ENCODE measurements around the gene NME1.

Gene NME1

GRCh38 chr17:51184124-51184523, 30.8 kb downstream of the NME1 start:
- TF ChIP-seq, protein P1, sequence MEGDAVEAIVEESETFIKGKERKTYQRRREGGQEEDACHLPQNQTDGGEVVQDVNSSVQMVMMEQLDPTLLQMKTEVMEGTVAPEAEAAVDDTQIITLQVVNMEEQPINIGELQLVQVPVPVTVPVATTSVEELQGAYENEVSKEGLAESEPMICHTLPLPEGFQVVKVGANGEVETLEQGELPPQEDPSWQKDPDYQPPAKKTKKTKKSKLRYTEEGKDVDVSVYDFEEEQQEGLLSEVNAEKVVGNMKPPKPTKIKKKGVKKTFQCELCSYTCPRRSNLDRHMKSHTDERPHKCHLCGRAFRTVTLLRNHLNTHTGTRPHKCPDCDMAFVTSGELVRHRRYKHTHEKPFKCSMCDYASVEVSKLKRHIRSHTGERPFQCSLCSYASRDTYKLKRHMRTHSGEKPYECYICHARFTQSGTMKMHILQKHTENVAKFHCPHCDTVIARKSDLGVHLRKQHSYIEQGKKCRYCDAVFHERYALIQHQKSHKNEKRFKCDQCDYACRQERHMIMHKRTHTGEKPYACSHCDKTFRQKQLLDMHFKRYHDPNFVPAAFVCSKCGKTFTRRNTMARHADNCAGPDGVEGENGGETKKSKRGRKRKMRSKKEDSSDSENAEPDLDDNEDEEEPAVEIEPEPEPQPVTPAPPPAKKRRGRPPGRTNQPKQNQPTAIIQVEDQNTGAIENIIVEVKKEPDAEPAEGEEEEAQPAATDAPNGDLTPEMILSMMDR (IDR thresholded peaks at IDR 0.05; ENCODE audit: unreplicated experiment in 3 of 3) = no peak
- Mint-ChIP-seq H3K4me3 (no peak overlapping the region), H3K27ac (no peak overlapping the region), H3K27me3 (ENCODE audit: low read depth) (no peaks in the 10 kb centered on the region), H3K9me3 (no peaks in the 10 kb centered on the region), H3K4me1 (peaks cover 20% of the 10 kb centered on the region), H3K36me3 (ENCODE audit: low read depth) (peaks cover 66% of the 10 kb centered on the region)

GRCh38 chr17:51185763-51186332, 32.5 kb downstream of the NME1 start:
- TF ChIP-seq, protein P1 (IDR thresholded peaks at IDR 0.05; ENCODE audit: unreplicated experiment in 3 of 3) = no peak
- Mint-ChIP-seq H3K27me3 (ENCODE audit: low read depth) (no peaks in the 10 kb centered on the region), H3K27ac (peak overlapping the region in 1 of 3 experiments; percentile 25), H3K9me3 (no peaks in the 10 kb centered on the region), H3K36me3 (ENCODE audit: low read depth) (peaks cover 69% of the 10 kb centered on the region), H3K4me3 (no peak overlapping the region), H3K4me1 (peaks cover 6% of the 10 kb centered on the region)

DNA sequence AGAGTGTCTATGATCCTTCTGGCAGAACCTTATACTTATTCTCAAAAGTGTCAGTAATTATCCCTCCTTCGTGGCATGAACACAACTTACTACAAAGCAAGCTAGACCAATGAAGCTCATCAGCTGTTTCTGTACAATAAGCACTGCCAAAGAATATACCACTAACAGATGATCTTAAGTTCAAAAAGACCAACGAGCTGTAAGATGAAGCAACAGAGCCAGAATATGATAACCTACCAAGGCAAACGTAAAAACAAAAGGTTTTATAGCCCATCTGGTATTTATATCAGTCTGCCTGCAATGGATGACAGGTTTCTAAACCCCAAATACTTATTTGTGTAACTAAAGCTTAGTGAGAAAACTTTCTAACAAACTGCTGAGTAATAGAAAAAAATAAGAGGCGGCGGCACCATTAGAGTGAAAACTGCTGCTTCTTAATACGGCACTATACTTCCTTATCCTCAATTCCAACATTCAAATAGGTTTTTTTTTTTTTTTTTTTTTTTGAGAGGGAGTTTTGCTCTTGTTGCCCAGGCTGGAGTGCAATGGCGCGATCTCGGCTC, 35.0 kb downstream of the NME1 start:
- Mint-ChIP-seq H3K27ac (peak overlapping the region in 2 of 3 experiments; percentile 25 to 40), H3K4me3 (no peak overlapping the region), H3K4me1 (peaks cover 5% of the 10 kb centered on the region), H3K36me3 (ENCODE audit: low read depth) (peaks cover 72% of the 10 kb centered on the region), H3K9me3 (no peaks in the 10 kb centered on the region), H3K27me3 (ENCODE audit: low read depth) (no peaks in the 10 kb centered on the region)
- TF ChIP-seq, protein P1 (IDR thresholded peaks at IDR 0.05; ENCODE audit: unreplicated experiment in 3 of 3) = no peak

DNA sequence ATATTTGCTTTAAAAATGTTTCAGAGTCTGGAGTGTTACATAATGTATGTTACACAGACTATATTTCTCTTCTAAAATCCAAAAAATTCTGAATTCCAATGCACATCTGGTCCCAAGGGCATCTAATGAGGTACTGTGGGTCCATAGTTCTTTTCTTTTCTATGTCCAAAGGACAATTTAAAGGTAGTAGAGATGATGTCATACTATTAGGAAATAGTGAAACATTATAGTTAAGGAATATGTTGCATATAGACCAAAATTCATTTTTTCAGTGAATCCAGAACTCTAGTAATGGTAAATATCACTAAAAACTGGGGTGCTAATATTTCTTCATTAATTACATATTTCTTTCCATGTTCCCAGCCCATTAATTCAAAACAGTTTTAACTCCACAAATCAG, 35.8 kb downstream of the NME1 start:
- Mint-ChIP-seq H3K27me3 (ENCODE audit: low read depth) (no peaks in the 10 kb centered on the region), H3K27ac (no peak overlapping the region), H3K4me1 (peaks cover 5% of the 10 kb centered on the region), H3K4me3 (no peak overlapping the region), H3K9me3 (no peaks in the 10 kb centered on the region), H3K36me3 (ENCODE audit: low read depth) (peaks cover 69% of the 10 kb centered on the region)
- TF ChIP-seq, protein P1 (IDR thresholded peaks at IDR 0.05; ENCODE audit: unreplicated experiment in 3 of 3) = no peak

- Mint-ChIP-seq H3K9me3 (no peaks in the 10 kb centered on the region), H3K27me3 (ENCODE audit: low read depth) (no peaks in the 10 kb centered on the region), H3K4me1 (peaks cover 5% of the 10 kb centered on the region), H3K4me3 (no peak overlapping the region), H3K36me3 (ENCODE audit: low read depth) (peaks cover 67% of the 10 kb centered on the region), H3K27ac (no peak overlapping the region)
- TF ChIP-seq, protein P1 (IDR thresholded peaks at IDR 0.05; ENCODE audit: unreplicated experiment in 3 of 3) = no peak
Measured at GRCh38 chr17:51189628-51190027, 36.3 kb downstream of the NME1 start.

DNA sequence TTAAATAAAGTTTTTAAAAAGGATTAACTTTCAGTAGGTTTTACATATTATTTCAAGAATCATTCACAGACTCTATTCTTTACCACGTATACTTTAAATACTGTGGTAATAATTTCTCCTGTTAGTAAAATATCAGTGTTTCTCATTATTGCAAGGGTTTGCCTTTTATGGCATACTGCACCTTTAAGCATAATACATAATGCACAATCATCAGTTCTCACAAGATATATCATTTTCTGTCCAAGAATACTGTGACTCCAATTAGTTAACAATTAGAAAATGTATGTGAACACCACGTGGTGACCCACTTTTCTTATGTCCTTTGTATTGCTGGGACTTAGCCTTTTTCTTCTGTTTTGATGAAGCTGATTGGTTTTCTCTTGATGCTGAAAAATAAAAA, 38.5 kb downstream of the NME1 start:
- H3K27me3 Mint-ChIP-seq (ENCODE audit: low read depth) = no peaks in the 10 kb centered on the region
- no peaks in the 10 kb centered on the region for H3K4me1 Mint-ChIP-seq
- no peaks in the 10 kb centered on the region for H3K9me3 Mint-ChIP-seq
- no peak overlapping the region for H3K4me3 Mint-ChIP-seq
- TF ChIP-seq, protein P1 (IDR thresholded peaks at IDR 0.05; ENCODE audit: unreplicated experiment in 3 of 3) = no peak
- peaks cover 59% of the 10 kb centered on the region for H3K36me3 Mint-ChIP-seq (ENCODE audit: low read depth)
- H3K27ac Mint-ChIP-seq = no peak overlapping the region

Data from nephron (organoid).